HG03342 (cell line): ENCODE data around the gene FADS3.
"Not testable (repeated sequence)": the region's sequence is repeated elsewhere in the genome, so short reads cannot be mapped to it uniquely, and the experiment has no call there.

Source experiments
- ATAC-seq: cut with Tn5 transposase; IDR thresholded peaks from one replicate; pipeline ENCODE4 v1.9.1; 2021; ENCODE audit warnings: mild to moderate bottlenecking, moderate library complexity; ENCODE audit not compliant: unreplicated experiment

Gene FADS3

GRCh38 chr11:61899146-61899841, 7.9 kb upstream of the FADS3 start:
- peak; percentile 73 for ATAC-seq

DNA sequence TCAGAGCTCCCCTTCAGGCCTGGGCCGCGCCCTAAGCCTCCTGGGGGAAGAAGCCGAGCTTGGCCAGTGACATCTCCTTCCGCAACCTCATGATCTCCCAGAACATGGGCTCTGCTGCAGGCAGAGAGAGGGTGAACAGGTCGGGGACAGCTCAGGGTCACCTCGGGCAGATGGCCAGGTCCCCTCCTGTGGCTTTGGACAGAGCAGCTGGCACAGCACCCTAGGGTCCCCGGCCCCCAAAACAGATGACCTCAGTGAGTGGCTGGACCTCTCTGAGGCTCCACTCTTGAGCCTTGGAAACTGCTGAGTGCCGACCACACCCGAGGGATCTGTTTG, 6.9 kb upstream of the FADS3 start:
- no peak for ATAC-seq

- no peak for ATAC-seq
Observed at GRCh38 chr11:61897387-61898246, 6.3 kb upstream of the FADS3 start.

DNA sequence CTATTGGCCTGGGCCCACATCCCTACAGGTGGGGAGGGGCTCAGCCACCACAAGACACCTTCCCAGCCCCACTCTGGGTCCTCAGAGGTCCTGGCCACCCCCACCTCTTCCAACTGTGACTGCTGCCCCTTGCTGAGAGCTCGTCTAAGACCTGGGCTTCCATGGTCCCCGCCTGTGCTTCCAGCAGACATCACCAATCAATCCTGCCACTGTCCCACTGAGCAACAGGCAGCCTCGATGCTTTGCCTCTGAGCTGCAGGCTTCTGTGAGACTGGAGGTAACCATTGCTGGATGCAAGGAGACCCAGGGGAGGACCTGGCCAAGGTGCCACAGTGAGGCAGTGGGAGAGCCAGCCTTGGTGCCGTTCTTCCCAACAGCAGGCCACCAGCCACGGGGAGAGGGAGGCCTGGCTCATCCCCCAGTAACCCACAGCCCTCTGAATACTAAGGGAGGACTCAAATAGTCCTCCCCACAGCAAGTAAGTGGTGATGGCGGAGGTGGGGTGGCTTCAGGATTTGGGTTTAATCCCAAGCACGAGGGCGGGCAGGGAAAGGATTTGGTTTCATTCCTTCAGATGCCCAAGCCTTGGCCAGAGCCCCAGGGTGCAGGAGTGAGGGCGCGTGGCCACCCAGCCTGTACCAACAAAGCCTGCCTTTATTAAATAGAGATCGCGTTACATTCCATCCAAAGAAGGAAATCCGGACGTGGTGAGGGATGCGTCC, 5.5 kb upstream of the FADS3 start:
- ATAC-seq = no peak

DNA sequence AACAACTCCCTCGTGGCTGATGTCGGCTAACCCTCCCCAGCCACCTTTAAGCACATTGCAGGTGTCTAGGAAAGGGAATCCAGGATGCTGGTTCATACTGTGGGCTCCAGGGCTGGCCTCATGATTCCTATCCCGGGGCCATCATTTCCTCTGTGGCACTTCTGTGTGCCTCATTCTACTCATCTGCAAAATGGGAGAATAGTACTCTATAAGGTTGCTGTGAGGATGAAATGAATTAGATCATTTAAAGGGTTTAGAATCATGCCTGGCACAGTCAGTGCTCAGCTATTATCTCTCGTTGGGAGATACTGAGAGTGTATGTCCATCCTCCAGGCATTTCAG, 4.3 kb upstream of the FADS3 start:
- no peak for ATAC-seq

DNA sequence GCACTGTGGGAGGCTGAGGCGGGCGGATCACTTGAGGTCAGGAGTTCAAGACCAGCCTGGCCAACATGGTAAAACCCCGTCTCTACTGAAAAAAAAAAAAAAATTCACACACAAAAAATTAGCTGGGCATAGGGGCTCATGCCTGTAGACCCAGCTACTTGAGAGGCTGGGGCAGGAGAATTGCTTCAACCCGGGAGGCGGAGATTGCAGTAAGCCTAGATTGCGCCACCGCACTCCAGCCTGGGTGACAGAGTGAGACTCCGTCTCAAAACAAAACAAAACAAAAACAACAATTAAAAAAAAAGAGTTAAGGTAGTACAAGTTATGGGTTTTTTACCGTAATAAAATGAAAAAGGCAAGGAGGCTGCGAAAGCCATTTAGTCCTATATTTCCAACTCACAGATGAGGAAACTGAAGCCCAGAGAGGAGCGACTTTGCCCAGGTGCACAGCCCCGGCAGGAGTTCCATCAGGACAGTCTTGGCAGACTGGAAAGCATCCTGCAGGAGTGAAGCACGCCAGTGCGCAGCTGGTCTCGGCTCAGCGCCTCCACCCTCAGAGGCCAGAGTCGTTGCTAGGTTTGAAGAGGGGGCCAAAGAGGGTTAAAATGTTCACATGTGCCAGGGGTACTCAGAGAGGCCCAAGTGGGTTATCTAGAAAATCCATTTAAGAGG, 3.8 kb upstream of the FADS3 start:
- no peak for ATAC-seq

GRCh38 chr11:61893981-61894380, 2.6 kb upstream of the FADS3 start:
- ATAC-seq = no peak

DNA sequence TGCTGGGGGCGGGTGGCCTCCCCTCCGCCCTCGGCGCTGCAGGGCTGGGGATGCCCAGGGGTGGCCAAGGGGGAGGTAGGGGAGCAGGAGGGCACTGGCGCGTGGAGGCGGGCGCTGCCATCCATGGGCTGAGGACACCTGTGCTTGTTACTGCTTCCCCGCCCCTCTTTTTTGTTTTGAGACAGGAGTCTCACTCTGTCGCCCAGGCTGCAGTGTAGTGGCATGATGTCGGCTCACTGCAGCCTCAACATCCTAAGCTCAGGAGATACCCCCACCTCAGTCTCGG, 683 bp upstream of the FADS3 start:
- no peak for ATAC-seq

DNA sequence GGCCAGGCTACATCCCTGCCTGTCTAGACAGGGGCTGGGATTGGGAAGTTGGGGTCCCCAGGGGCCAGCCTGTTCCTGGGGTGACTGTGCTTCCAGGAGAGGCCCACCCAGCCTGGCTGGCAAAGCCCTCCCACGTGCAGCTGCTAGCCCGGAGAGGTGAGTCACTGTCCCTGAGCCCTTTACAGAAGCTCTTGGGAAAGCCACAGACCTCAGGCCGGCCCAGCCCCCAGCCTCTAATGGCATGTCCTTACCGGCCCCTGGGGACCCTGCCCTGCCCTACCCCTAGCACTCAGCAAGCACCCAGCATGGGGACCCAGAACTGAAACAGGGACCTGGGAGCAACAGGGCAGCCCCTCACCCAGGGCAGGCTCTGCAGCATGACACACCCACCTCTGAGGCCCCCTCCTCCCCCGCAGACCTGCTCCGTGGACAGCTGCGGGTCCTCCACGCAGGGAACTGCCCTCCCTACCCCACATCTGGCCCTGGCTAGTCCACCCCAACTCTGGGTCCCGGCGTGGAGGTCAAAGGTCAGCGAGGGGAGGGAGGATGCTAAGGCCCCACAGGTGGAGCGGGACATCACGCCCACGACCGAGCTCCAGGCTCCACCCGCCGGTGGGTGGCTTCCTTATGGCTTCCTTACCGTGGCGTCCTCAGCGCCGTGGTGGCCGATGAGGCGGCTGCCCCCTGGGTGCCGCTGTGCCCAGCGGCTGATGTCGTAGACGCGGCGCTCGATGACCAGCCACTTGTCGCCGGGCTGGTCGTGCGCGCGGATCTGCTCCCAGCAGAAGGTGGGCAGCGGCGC, 615 bp downstream of the FADS3 start:
- peak; percentile 23 for ATAC-seq

DNA sequence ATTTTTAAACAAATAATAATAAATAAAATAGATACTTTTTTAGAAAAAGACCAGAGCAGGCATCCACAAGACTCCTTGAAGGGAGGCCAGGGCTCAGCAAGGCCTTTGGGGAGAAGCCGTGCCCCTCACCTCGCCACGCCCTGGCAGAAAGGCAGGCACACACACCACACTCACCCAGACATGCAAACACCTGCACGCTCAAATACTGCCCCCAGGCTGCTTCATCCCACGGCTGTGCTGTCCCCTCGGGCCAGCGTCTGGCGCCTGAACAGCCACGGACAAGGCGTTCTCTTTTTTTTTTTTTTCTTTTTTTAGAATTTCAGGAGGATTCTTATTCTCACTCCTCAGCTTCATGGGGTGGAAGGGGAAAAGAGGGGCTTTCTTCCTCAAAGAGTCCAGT, 1.5 kb downstream of the FADS3 start:
- no peak for ATAC-seq

- ATAC-seq = no peak
Observed at GRCh38 chr11:61888590-61888989, 2.8 kb downstream of the FADS3 start.

- no peak for ATAC-seq
Observed at GRCh38 chr11:61887839-61888494, 3.4 kb downstream of the FADS3 start.

DNA sequence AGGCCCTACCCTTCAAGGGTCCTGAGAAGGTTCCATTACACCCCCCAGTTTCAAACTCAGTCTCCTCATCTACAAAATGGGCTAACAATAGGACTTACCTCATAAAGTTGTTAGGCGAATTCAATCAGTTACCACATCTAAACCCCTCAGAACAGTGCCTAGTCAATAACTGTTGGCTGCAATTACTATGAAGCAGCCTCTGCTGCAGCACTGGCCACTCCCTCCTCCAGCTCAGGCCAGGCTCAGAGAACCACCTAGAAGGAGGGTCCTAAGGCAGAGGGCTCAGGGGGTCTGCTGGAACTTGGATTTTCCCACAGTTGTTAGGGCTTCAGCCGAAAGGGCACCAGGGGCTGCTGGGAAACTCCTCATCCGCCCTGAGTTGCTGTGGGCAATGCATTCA, 4.7 kb downstream of the FADS3 start:
- ATAC-seq = no peak

GRCh38 chr11:61885784-61886580, 5.4 kb downstream of the FADS3 start:
- ATAC-seq = no peak

- no peak for ATAC-seq
Observed at GRCh38 chr11:61885166-61885778, 6.1 kb downstream of the FADS3 start.

DNA sequence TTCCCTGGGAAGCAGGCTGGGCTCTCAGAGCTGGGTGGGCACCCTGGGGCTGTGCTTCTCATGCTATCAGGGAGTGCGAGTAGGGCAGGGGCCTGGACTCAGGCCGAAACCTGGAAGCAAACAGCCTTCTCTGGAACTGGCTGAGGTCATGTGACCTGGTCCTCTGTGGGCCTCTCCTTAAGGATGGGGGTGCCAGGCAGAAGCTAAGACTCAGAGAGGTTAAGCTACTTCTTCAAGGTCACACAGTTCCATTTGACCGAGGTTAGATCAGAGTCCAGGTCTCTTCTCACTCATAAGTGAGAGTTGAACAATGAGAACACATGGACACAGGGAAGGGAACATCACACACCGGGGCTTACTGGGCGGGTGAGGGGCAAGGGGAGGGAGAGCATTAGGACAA, 7.4 kb downstream of the FADS3 start:
- no peak for ATAC-seq

DNA sequence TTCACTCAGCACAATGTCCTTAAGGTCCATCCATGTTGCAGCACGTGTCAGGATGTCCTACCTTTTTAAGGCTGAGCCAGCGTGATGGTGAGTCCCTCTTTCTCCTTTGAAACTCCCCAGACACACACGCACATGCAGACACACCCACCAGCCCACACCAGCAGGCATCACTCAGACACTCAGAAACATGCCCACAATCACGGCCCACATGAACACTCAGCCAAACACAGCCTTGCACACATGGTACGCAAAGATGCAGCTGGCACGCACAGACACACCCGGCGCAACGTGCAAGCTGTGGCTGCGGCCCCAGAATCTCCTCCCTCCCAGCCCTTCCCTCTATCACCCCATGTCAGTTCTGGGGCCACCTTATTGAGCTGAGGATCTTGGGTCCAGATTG, 8.0 kb downstream of the FADS3 start:
- no peak for ATAC-seq

DNA sequence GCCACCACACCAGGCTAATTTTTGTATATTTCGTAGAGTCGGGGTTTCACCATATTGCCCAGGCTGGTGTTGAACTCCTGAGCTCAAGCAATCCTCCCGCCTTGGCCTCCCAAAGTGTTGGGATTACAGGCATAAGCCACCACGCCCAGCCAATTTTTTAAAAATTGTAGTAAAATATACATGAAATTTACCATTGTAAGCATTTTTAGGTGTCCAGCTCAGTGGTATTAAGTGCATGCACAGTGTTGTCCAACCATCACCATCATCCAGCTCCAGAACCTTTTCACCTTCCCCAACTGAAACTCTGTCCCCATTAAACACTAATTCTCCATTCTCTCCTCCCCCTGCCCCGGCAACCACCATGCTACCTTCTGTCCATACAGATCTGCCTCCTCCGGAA, 8.5 kb downstream of the FADS3 start:
- ATAC-seq = no peak

- ATAC-seq = not testable (repeated sequence)
Observed at GRCh38 chr11:61882267-61882666, 9.1 kb downstream of the FADS3 start.
